ENCODE data around the gene FCHSD2.

GRCh38 chr11:73172992-73173656 is 31.0 kb upstream of the FCHSD2 start:
- TF ChIP-seq TAF1 (IDR thresholded peaks at IDR 0.05; ENCODE audit: borderline replicate concordance, low read depth, low read length) (no peak), POLR2A (IDR thresholded peaks at IDR 0.05; ENCODE audit: low read depth, low read length) (no peak)

Data from GM12892 (cell line).